ENCODE measurements around the gene DNAH8.
A peak's percentile ranks its signal among the peaks of the same experiment; 100 is the strongest.

DNAH8 gene

GRCh38 chr6:38702558-38703397 lies 12.3 kb upstream of the DNAH8 start, which contains the start of gene GLO1:
TSS of gene GLO1 (minus strand) at chr6:38703145. CDS start at chr6:38703054, 91 bp downstream.
- peak; percentile 97 for DNase-seq

- no peak for DNase-seq
Observed at GRCh38 chr6:38703949-38704590, 11.0 kb upstream of the DNAH8 start.

GRCh38 chr6:38705924-38706323 lies 9.2 kb upstream of the DNAH8 start:
- DNase-seq: no peak

- no peak for DNase-seq
Observed at GRCh38 chr6:38708496-38708895, 6.6 kb upstream of the DNAH8 start.

- DNase-seq: peak; percentile 70
Observed at GRCh38 chr6:38713812-38714211, 1.3 kb upstream of the DNAH8 start.

- DNase-seq: peak; percentile 7
Observed at GRCh38 chr6:38714239-38715015, 684 bp upstream of the DNAH8 start.

GRCh38 chr6:38716825-38717224 lies 1.7 kb downstream of the DNAH8 start:
- no peak for DNase-seq

GRCh38 chr6:38719358-38719757 lies 4.2 kb downstream of the DNAH8 start:
- no peak for DNase-seq

- DNase-seq: no peak
Observed at GRCh38 chr6:38720295-38720694, 5.2 kb downstream of the DNAH8 start.

GRCh38 chr6:38722038-38722437 lies 6.9 kb downstream of the DNAH8 start:
- no peak for DNase-seq

- DNase-seq: no peak
Observed at GRCh38 chr6:38722727-38723334, 7.7 kb downstream of the DNAH8 start.

- DNase-seq: no peak
Observed at GRCh38 chr6:38723783-38724182, 8.7 kb downstream of the DNAH8 start.

GRCh38 chr6:38724343-38724742 lies 9.2 kb downstream of the DNAH8 start:
- DNase-seq: no peak

- no peak for DNase-seq
Observed at GRCh38 chr6:38725414-38726183, 10.5 kb downstream of the DNAH8 start.

- no peak for DNase-seq
Observed at GRCh38 chr6:38728203-38728602, 13.1 kb downstream of the DNAH8 start.

- no peak for DNase-seq
Observed at GRCh38 chr6:38730140-38730862, 15.2 kb downstream of the DNAH8 start.

GRCh38 chr6:38736951-38737350 lies 21.8 kb downstream of the DNAH8 start:
- DNase-seq: no peak

- no peak for DNase-seq
Observed at GRCh38 chr6:38738261-38738660, 23.1 kb downstream of the DNAH8 start.

- no peak for DNase-seq
Observed at GRCh38 chr6:38739532-38739931, 24.4 kb downstream of the DNAH8 start.

- DNase-seq: no peak
Observed at GRCh38 chr6:38749473-38749872, 34.4 kb downstream of the DNAH8 start.

GRCh38 chr6:38750968-38751615 lies 36.0 kb downstream of the DNAH8 start:
- DNase-seq: peak; percentile 49

Data from activated naive CD4-positive, alpha-beta T cell treated with Interleukin-2 at 50 U/mL for 16 hours (primary cell).